NCI-H69 (cell line): ENCODE data around the gene RRP15.
A peak's percentile ranks its signal among the peaks of the same experiment; 100 is the strongest.

Experiments
- DNase-seq: peaks from one replicate; lab custom pipeline; 2025; lab: John Stamatoyannopoulos, UW

RRP15 gene

GRCh38 chr1:218341325-218341724 is 56.2 kb downstream of the RRP15 start:
- peak; percentile 32 for DNase-seq

GRCh38 chr1:218342091-218342490 is 57.0 kb downstream of the RRP15 start:
- no peak for DNase-seq

DNA sequence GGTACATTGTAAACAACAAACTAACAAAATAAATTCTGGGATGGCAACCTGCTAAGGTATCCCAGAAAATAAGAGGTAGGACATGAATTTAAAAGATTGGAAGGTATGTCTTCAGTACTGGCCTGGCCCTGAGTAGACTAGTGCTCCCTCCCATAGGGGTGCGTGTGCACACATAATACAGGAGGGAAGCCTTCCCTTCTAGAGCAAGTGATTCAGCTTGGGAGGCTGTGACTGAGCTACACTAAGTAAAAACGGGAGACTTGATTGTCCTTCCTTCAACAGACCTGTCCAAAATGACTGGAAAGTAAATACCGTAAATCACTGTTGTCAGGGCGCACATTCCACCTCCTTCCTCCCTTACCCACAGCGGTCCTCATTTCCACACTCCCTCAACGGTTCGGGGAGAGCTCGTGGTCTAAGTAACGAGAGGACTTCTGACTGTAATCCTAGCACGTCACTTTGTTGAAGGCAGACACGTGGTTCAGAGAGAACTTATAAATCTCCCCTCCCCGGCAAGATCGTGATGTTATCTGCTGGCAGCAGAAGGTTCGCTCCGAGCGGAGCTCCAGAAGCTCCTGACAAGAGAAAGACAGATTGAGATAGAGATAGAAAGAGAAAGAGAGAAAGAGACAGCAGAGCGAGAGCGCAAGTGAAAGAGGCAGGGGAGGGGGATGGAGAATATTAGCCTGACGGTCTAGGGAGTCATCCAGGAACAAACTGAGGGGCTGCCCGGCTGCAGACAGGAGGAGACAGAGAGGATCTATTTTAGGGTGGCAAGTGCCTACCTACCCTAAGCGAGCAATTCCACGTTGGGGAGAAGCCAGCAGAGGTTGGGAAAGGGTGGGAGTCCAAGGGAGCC is 60.0 kb downstream of the RRP15 start, which contains the start of gene TGFB2:
Gene TGFB2 (plus strand): TSS at position 523 of the 859 bp plus-strand sequence. CDS start 1,366 bp downstream, outside the sequence.
- DNase-seq = peak; percentile 95

- peak; percentile 91 for DNase-seq
These were observed 60.7 kb downstream of the RRP15 start for GRCh38 chr1:218345673-218346390.

DNA sequence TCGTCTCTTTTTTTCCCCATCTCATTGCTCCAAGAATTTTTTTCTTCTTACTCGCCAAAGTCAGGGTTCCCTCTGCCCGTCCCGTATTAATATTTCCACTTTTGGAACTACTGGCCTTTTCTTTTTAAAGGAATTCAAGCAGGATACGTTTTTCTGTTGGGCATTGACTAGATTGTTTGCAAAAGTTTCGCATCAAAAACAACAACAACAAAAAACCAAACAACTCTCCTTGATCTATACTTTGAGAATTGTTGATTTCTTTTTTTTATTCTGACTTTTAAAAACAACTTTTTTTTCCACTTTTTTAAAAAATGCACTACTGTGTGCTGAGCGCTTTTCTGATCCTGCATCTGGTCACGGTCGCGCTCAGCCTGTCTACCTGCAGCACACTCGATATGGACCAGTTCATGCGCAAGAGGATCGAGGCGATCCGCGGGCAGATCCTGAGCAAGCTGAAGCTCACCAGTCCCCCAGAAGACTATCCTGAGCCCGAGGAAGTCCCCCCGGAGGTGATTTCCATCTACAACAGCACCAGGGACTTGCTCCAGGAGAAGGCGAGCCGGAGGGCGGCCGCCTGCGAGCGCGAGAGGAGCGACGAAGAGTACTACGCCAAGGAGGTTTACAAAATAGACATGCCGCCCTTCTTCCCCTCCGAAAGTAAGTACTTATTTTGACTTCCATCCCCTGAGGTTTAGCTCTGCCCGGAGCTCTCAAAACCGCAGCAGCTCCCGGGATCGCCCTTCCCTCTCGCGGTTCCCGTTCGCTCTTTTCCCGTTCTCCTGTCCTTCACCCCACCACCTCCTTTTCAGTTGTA is 61.5 kb downstream of the RRP15 start:
- DNase-seq = peak; percentile 76

DNA sequence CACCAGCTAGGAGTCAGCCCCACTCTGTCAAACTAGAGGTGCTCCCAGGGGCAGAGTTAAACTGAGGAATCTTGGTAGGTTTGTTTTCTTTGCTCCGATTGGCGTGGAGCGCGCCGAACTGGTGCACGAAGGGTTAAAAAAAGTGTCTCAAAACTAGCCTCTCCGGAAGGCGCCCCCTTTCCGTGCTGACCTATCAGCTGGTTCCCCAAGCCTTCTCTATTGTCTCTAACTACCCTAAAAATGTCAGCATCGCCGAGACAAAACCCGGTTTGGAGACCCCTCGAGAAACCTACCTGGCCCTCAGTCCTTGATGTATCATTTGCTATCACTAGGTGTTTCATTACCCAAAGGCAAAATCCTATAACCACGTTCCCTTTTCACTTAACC is 62.2 kb downstream of the RRP15 start:
- peak; percentile 80 for DNase-seq

DNA sequence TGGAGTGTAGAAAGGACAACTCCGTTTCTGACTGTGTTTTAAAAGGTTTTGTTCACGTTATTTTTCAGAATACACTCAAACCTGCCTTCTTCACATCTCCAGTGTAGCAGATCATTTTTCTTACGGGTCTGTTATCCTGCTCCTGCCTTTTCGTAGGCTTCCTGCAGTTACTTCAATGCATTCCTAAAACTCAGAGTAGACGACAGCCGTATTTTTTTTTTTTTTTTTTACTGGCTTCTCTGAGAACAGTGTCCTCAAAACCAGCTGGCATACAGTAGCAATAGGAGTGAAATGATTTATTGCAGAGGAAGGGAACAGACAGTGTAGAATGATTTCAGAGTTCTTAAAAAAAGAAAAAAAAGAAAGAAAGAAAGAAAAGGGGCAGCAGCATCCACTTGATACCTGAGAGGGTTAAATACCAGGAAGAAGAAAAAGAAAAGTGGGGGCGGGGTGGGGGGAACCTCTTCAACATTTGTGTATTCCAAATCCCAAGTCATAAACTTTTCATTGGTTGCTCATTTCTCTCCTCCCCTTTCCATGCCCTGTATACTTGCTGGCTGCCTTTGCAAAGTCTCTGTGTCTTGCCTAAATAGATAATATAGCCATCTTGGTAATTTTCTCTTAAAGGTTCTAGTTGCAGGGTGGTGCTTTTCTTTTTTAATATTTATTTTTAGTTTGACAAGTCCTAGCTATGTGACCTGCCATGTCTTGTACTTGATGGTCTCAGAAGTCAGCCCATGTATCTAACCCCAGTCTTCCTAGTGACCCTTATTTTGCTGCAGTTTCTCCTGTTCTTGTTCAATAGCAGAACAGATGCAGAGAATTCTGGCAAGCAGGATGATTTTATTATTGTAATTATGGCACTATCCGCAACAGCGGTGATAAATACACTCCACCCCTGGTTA is 62.9 kb downstream of the RRP15 start:
- DNase-seq = peak; percentile 90

DNA sequence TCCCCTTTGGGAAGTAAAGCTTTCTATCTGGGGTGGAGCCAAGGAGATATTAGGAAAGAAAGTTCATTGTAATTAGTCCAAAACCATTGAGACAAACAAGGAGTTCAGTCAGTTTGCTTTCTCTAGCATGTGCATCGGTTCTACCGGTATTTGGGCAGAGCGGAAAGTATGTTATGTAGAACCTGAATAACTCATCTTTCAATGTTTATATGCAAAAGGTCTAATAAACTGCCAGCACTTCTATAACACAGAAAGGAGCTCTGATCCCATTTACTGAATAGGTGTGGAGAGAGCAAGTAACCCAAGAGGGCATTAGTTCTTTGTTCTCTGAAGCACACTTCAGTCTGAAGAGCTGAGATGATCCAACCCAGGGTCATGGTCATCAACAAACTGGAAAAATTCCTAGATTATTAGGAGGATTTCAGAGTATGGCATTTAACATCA is 63.6 kb downstream of the RRP15 start:
- peak; percentile 85 for DNase-seq

DNA sequence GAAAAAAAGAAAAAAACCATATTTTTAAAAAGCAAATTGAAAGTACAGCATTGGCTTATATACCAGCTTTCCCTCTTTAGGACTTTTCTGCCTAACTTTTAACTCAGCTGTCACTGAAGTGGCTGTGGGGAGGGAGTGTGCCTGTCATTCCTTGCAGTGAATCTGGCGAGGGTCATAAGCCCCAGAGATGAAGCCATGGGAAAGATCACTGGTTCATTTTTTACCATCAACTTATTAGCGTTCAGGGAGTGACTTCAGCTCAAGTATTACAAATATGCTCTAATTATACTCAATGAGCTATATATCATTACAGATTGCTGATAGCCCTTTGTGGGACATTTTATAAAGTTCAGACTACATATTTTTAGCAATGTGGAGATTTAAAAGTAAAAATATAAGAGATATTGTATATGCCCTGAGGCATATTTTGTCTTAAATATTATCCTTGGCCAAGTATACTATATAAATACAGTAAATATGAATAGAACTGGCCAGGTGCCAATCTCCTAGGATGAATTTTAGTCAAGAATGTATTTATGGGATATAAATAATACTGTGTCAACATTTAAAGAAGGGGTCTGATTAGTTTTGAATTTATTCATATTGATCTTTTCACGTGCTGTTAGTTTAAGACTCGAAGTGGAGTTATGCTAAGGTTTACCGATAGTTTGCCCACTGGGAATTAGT is 64.4 kb downstream of the RRP15 start:
- peak; percentile 70 for DNase-seq

GRCh38 chr1:218350035-218350525 is 65.0 kb downstream of the RRP15 start:
- DNase-seq = peak; percentile 47

DNA sequence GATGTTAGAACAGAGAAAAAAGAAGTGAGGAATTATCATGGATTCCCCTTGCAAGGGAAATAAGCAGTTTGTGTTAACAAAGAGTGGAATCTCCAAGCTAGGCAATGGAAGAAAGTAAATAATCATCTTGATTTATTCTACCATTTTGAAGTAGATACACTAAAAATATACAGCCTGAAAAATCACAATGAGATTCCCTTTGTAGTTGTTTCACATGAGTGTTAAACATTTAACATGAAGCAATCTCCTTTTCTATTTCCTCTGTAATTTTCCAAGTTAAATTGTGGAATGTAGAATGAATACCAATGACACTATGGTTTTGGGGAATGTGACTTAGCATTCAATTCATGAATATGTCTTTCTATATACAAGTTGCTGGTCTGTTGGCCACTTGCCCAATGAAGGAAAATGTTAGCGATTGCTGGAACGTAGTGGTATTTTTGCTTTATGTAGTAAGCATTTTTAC is 65.7 kb downstream of the RRP15 start:
- DNase-seq = no peak

GRCh38 chr1:218351391-218352074 is 66.4 kb downstream of the RRP15 start:
- peak; percentile 62 for DNase-seq

DNA sequence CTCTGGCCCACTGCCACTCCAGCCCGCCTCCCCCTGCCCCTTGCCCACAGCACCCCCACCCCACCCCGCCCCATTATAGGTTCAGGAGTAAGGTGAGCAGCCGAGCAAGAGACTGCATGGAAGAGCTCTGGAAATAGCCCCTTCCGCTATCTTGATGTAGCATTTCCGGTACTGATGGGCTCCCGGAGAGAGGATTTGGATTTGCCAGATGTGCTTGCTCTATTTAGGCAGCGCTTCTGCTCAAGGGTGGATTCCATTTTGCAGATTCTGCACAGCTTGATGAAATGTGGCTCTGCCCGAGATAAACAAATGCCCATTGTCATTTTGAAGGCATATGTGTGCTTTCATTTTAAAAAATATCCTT is 67.0 kb downstream of the RRP15 start:
- DNase-seq = no peak

- no peak for DNase-seq
These were observed 68.6 kb downstream of the RRP15 start for GRCh38 chr1:218353656-218354055.

GRCh38 chr1:218355278-218355677 is 70.2 kb downstream of the RRP15 start:
- no peak for DNase-seq

DNA sequence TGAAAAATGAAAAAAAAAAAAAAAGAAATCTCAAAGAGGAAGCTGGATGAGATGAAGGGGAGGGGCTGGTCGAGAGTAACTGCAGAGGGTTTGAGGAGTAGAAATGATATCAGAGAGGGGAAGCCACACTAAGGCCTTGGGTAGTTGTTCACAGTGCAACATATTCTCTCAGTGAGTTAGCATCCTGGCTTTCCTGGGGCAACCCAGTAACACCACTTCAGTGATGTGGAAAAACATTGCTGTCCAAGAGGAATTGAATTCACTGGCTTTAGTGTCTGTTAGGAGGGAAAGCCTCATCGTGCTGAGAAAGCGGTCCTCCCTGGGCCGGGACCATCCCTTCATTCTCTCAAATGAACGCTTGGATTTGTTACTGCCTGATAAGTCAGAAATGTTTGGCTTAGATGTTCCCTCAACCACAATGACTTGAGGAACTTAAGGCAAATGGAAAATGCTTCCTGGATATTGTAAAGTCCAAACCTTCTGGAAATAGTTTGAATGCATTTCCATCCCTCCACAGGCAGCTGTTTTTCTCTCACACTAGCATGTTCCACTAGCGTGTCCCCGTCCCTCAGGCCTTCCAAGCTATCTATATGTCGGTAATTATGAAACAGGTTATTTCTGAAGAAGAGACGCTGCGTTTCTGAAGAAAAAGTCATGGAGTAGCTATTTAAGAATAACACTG is 72.3 kb downstream of the RRP15 start:
- DNase-seq = no peak

DNA sequence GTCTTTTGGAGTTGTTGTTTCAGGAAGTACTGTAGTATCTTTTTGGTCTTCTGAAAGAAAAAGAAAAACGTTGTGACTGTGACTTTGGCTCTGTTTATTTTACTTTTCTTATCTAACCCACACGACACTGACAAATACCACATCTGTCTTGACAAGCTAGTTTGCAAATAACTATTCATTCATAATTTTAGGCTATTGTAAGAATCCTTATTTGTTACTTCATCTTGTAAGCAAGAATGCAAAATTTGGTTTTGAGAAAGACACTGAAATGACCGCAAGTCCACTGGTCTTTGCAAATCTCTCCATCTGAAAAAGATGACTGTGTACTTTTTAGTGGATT is 72.8 kb downstream of the RRP15 start:
- no peak for DNase-seq

- peak; percentile 91 for DNase-seq
These were observed 76.4 kb downstream of the RRP15 start for GRCh38 chr1:218361298-218362065.
